HCT116 (cell line): Measurements from ENCODE around the gene DHODH. TPM values are rescaled to one million over a fixed set of nuclear protein-coding genes. Genes with fewer than 3 reads are reported as not detected.
A peak's percentile ranks its signal among the peaks of the same experiment; 100 is the strongest.

ENCODE experiments used
- ATAC-seq: fragments of 200-7000 bp; cut with Tn5 transposase; 2 replicates; pipeline ENCODE4 v1.9.1; 2020; ENCODE audit warnings: mild to moderate bottlenecking, moderate library complexity
- BruUV-seq: library from RNA; stranded (reverse); fragments of 400-500 nt; replicated peaks from 2 replicates; lab custom pipeline; 2021; lab: Mats Ljungman, UMichigan
- CTCF ChIA-PET: fragments of 300-600 bp; sonication (Branson Sonifier 250); formaldehyde crosslinking; loops from one replicate; lab custom pipeline; 2021; ENCODE audit warnings: antibody characterized with exemption; lab: Charles Lee
- POLR2A ChIA-PET: fragments of 300-600, 350-600 bp; sonication (Branson Sonifier 250); formaldehyde crosslinking; loops from one replicate; lab custom pipeline; 2021; ENCODE audit warnings: antibody characterized with exemption; lab: Charles Lee
- RAD21 ChIA-PET, 2 experiments: fragments of 300-600 bp; sonication (Branson Sonifier 250); formaldehyde crosslinking; loops; one replicate each; lab custom pipeline; 2023; ENCODE audit warnings: low total read pairs in 2 of 2; ENCODE audit not compliant: uncharacterized antibody in 2 of 2, unreplicated experiment in 2 of 2, low non-redundant PET in 1 of 2; lab: Charles Lee
- DNase-seq: peaks from one replicate; pipeline ENCODE4 v3.0.0-alpha.2; 2010; ENCODE audit warnings: low read depth, low spot score
- H2AFZ ChIP-seq: fragments of 200-600 bp; shearing (Covaris generic), sonication (generic); 2 replicates; pipeline ENCODE4 v1.6.1; 2017; ENCODE audit warnings: low read depth, mixed run types, mixed read lengths, antibody characterized with exemption, low read length; ENCODE audit not compliant: poor library complexity, severe bottlenecking
- H3K27ac ChIP-seq: 2 replicates; pipeline ENCODE4 v1.5.1; 2012; ENCODE audit warnings: low read depth, low read length
- H3K27me3 ChIP-seq: fragments of 200-600 bp; sonication (generic); 2 replicates; pipeline ENCODE4 v1.6.1; 2016; ENCODE audit warnings: mixed run types, low read length, mixed read lengths; ENCODE audit not compliant: insufficient read depth
- H3K36me3 ChIP-seq, 2 experiments: fragments of 200-500 bp in 1 of 2; fragments of 200-600 bp in 1 of 2; sonication (Bioruptor generic) in 1 of 2; sonication (generic) in 1 of 2; 2 replicates each; pipeline versions ENCODE4 v1.5.1 to v1.6.1; 2014 to 2016; ENCODE audit warnings: low read length in 2 of 2, inconsistent platforms in 1 of 2, mixed read lengths in 1 of 2, mixed run types in 1 of 2; ENCODE audit not compliant: insufficient read depth in 2 of 2, control insufficient read depth in 1 of 2
- H3K4me1 ChIP-seq, 2 experiments: fragments of 200-600 bp in 1 of 2; sonication (generic) in 1 of 2; 2 replicates each; pipeline versions ENCODE4 v1.5.1 to v1.6.1; 2012 to 2017; ENCODE audit warnings: low read length in 2 of 2, inconsistent platforms in 1 of 2, mild to moderate bottlenecking in 1 of 2, mixed read lengths in 1 of 2, mixed run types in 1 of 2, moderate library complexity in 1 of 2; ENCODE audit not compliant: insufficient read depth in 2 of 2, control insufficient read depth in 1 of 2
- H3K4me2 ChIP-seq: fragments of 200-600 bp; sonication (generic); 2 replicates; pipeline ENCODE4 v1.6.1; 2017; ENCODE audit warnings: mixed run types, low read length, mixed read lengths
- H3K4me3 ChIP-seq, 2 experiments: fragments of 200-600 bp in 1 of 2; sonication (generic) in 1 of 2; replicated peaks in 1 of 2; 2 replicates each; pipeline ENCODE4 v1.5.1; 2011 to 2016; ENCODE audit warnings: low read length in 2 of 2, control low read depth in 1 of 2, low read depth in 1 of 2, mild to moderate bottlenecking in 1 of 2, mixed read lengths in 1 of 2, mixed run types in 1 of 2
- H3K79me2 ChIP-seq: fragments of 200-600 bp; sonication (generic); 2 replicates; pipeline ENCODE4 v1.6.1; 2017; ENCODE audit warnings: mild to moderate bottlenecking, mixed run types, low read length, moderate library complexity, mixed read lengths; ENCODE audit not compliant: insufficient read depth
- H3K9ac ChIP-seq: fragments of 200-600 bp; sonication (generic); 2 replicates; pipeline ENCODE4 v1.6.1; 2016; ENCODE audit warnings: low read length, mixed read lengths
- H3K9me2 ChIP-seq: fragments of 200-600 bp; sonication (generic), shearing (Covaris generic); 2 replicates; pipeline ENCODE4 v1.6.1; 2017; ENCODE audit warnings: mixed run types, mild to moderate bottlenecking, moderate library complexity; ENCODE audit not compliant: insufficient read depth
- H3K9me3 ChIP-seq, 2 experiments: fragments of 200-500 bp in 1 of 2; fragments of 200-600 bp in 1 of 2; sonication (Bioruptor generic) in 1 of 2; sonication (generic) in 1 of 2; 2 replicates each; pipeline ENCODE4 v1.6.1; 2014 to 2017; ENCODE audit warnings: low read length in 2 of 2, mixed read lengths in 2 of 2, inconsistent platforms in 1 of 2, low read depth in 1 of 2, mild to moderate bottlenecking in 1 of 2, mixed run types in 1 of 2, moderate library complexity in 1 of 2; ENCODE audit not compliant: control insufficient read depth in 1 of 2, insufficient read depth in 1 of 2
- H4K20me1 ChIP-seq: fragments of 200-600 bp; sonication (generic), shearing (Covaris generic); 2 replicates; pipeline ENCODE4 v1.6.1; 2017; ENCODE audit warnings: mixed run types, mild to moderate bottlenecking, moderate library complexity; ENCODE audit not compliant: insufficient read depth
- CBX3 ChIP-seq: IDR thresholded peaks from 2 replicates; pipeline ENCODE4 v1.6.1; 2012; ENCODE audit warnings: low read depth
- CEBPB ChIP-seq: IDR thresholded peaks from 2 replicates; pipeline ENCODE4 v1.6.1; 2012; ENCODE audit warnings: low read depth
- EGR1 ChIP-seq: IDR thresholded peaks from 2 replicates; pipeline ENCODE4 v1.6.1; 2012; ENCODE audit warnings: low read depth
- ELF1 ChIP-seq: IDR thresholded peaks from 2 replicates; pipeline ENCODE4 v1.6.1; 2012; ENCODE audit warnings: low read depth, borderline replicate concordance
- EZH2 ChIP-seq: fragments of 200-600 bp; sonication (generic); IDR thresholded peaks from 2 replicates; pipeline ENCODE4 v1.6.1; 2017; ENCODE audit warnings: antibody characterized with exemption, mixed run types
- EZH2phosphoT487 ChIP-seq: fragments of 200-600 bp; IDR thresholded peaks from 2 replicates; pipeline ENCODE4 v1.6.1; 2018; ENCODE audit warnings: antibody characterized with exemption, borderline replicate concordance
- FOSL1 ChIP-seq: IDR thresholded peaks from 2 replicates; pipeline ENCODE4 v1.6.1; 2012; ENCODE audit warnings: low read depth
- JUND ChIP-seq: IDR thresholded peaks from 2 replicates; pipeline ENCODE4 v1.6.1; 2012
- POLR2A ChIP-seq: IDR thresholded peaks from 2 replicates; pipeline ENCODE4 v1.7.0; 2011; ENCODE audit warnings: borderline replicate concordance; ENCODE audit not compliant: insufficient read depth, insufficient read length; ENCODE audit errors: extremely low read depth
- POLR2AphosphoS5 ChIP-seq: IDR thresholded peaks from 2 replicates; pipeline ENCODE4 v1.6.1; 2011; ENCODE audit warnings: mild to moderate bottlenecking, low read depth, low read length, moderate library complexity
- RAD21 ChIP-seq: IDR thresholded peaks from 2 replicates; pipeline ENCODE4 v1.6.1; 2012; ENCODE audit warnings: low read depth, mild to moderate bottlenecking
- SIN3A ChIP-seq: IDR thresholded peaks from 2 replicates; pipeline ENCODE4 v1.6.1; 2012; ENCODE audit warnings: low read depth
- SP1 ChIP-seq: IDR thresholded peaks from 2 replicates; pipeline ENCODE4 v1.6.1; 2012; ENCODE audit warnings: low read depth
- SRF ChIP-seq: IDR thresholded peaks from 2 replicates; pipeline ENCODE4 v1.6.1; 2012; ENCODE audit warnings: low read depth
- TCF7L2 ChIP-seq: IDR thresholded peaks from 2 replicates; pipeline ENCODE4 v1.7.0; 2011; ENCODE audit warnings: borderline replicate concordance, inconsistent platforms; ENCODE audit not compliant: insufficient read depth, insufficient read length; ENCODE audit errors: extremely low read depth
- ZFX ChIP-seq: fragments of 450-650 bp; IDR thresholded peaks from 2 replicates; pipeline ENCODE4 v1.6.1; 2017
- ZNF274 ChIP-seq: fragments of 200-500 bp; sonication (Bioruptor generic); IDR thresholded peaks from 2 replicates; pipeline ENCODE4 v1.6.1; 2014; ENCODE audit warnings: mild to moderate bottlenecking, low read depth, low read length, inconsistent platforms
- intact Hi-C: fragments of 100-400 bp; cut with micrococcal nuclease; formaldehyde crosslinking; loops from 2 replicates; pipeline ENCODE4 v1.10.0; 2022
- total RNA-seq: library from RNA; stranded (reverse); gene quantifications from one replicate; pipeline ENCODE4 v1.2.1, GENCODE V29; 2021; ENCODE audit not compliant: unreplicated experiment
- TF ChIP-seq, protein P1 (sequence below): IDR thresholded peaks from 2 replicates; pipeline ENCODE4 v1.6.1; 2012
- TF ChIP-seq, protein P2 (sequence below): IDR thresholded peaks from 2 replicates; pipeline ENCODE4 v1.6.1; 2011; ENCODE audit warnings: mild to moderate bottlenecking, low read length, moderate library complexity; ENCODE audit not compliant: insufficient replicate concordance; ENCODE audit errors: extremely low read depth

The DHODH gene
- total RNA-seq, 1 experiment from 2014 or later, result 22.1 TPM

DNA sequence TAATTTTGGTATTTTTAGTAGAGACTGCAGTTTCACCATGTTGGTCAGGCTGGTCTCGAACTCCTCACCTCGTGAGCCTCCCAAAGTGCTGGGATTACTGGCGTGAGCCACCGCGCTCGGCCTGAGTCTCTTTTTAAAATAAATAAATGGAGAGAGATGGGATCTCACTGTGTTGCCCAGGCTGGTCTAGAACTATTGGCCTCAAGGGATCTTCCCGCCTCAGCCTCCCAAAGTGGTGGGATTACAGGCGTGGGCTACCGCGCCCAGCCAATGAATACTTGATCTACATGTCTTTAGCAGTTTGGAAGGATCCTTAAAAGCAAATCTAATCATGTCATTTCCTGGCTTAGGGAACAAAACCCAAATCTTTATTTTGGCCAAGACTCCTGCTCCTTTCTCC lies 1.2 kb downstream of the DHODH start:
- Histone ChIP-seq H2AFZ (no peak overlapping the region), H3K79me2 (peaks cover 26% of the 10 kb centered on the region), H4K20me1 (no peaks in the 10 kb centered on the region), H3K9me2 (no peaks in the 10 kb centered on the region), H3K27ac (no peak overlapping the region), H3K4me2 (peak overlapping the region; percentile 94), H3K27me3 (no peaks in the 10 kb centered on the region), H3K9me3 (no peaks in the 10 kb centered on the region), H3K4me1 (peaks cover 4 to 5% of the 10 kb centered on the region in 2 experiments; a peak in 3 of 4 replicates), H3K9ac (no peak overlapping the region), H3K4me3 (peak overlapping the region; percentile 35 to 99), H3K36me3 (peaks cover 0 to 21% of the 10 kb centered on the region in 2 experiments; a peak in 1 of 4 replicates)
- DNase-seq (no peak), ATAC-seq (no peak)
- intact Hi-C loops, result no loop called here
- BruUV-seq, result no TSS peak
- POLR2A ChIA-PET, result no interaction called here
- CTCF ChIA-PET, result no interaction called here
- RAD21 ChIA-PET, result no interaction called here
- TF ChIP-seq SIN3A (no peak), POLR2A (no peak), EGR1 (no peak), JUND (no peak), ZNF274 (no peak), ELF1 (no peak), RAD21 (no peak), EZH2phosphoT487 (no peak), SRF (no peak), ZFX (no peak), POLR2AphosphoS5 (no peak), CEBPB (no peak), EZH2 (no peak), TCF7L2 (no peak), FOSL1 (no peak), CBX3 (no peak), SP1 (no peak)
- TF ChIP-seq, protein P1, sequence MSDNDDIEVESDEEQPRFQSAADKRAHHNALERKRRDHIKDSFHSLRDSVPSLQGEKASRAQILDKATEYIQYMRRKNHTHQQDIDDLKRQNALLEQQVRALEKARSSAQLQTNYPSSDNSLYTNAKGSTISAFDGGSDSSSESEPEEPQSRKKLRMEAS, result no peak
- TF ChIP-seq, protein P2, sequence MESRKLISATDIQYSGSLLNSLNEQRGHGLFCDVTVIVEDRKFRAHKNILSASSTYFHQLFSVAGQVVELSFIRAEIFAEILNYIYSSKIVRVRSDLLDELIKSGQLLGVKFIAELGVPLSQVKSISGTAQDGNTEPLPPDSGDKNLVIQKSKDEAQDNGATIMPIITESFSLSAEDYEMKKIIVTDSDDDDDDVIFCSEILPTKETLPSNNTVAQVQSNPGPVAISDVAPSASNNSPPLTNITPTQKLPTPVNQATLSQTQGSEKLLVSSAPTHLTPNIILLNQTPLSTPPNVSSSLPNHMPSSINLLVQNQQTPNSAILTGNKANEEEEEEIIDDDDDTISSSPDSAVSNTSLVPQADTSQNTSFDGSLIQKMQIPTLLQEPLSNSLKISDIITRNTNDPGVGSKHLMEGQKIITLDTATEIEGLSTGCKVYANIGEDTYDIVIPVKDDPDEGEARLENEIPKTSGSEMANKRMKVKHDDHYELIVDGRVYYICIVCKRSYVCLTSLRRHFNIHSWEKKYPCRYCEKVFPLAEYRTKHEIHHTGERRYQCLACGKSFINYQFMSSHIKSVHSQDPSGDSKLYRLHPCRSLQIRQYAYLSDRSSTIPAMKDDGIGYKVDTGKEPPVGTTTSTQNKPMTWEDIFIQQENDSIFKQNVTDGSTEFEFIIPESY, result no peak
